H1 (cell line): Measurements from ENCODE around the gene AEBP1. TPM values are rescaled to one million over a fixed set of nuclear protein-coding genes. Genes with fewer than 3 reads are reported as not detected.

ENCODE experiments used
- CTCF ChIA-PET: fragments of 300-600 bp; sonication (Branson Sonifier 250); formaldehyde crosslinking; loops from one replicate; lab custom pipeline; 2021; ENCODE audit not compliant: partially characterized antibody; lab: Charles Lee
- POLR2A ChIA-PET: fragments of 300-600 bp; sonication (Branson Sonifier 250); formaldehyde crosslinking; loops from one replicate; lab custom pipeline; 2021; ENCODE audit warnings: inconsistent platforms; ENCODE audit not compliant: partially characterized antibody; lab: Charles Lee
- DNase-seq, 2 experiments: peaks; one replicate each; pipeline versions ENCODE4 v3.0.0 to v3.0.0-alpha.2; 2010 to 2022; ENCODE audit warnings: low spot score in 2 of 2, low read depth in 1 of 2, mixed read lengths in 1 of 2
- FAIRE-seq: peaks from 2 replicates; lab custom pipeline; 2011; peaks lifted over from hg19 to GRCh38; lab: Jason Lieb, UNC
- H2AFZ ChIP-seq: 2 replicates; pipeline ENCODE4 v1.8.1; 2012; ENCODE audit warnings: low read length, inconsistent platforms
- H2AK5ac ChIP-seq: 2 replicates; pipeline ENCODE4 v1.6.1; 2013; ENCODE audit warnings: low read depth, low read length
- H2BK120ac ChIP-seq: replicated peaks from 2 replicates; pipeline ENCODE3; 2013; ENCODE audit warnings: low read depth, low read length, inconsistent platforms
- H2BK12ac ChIP-seq: 2 replicates; pipeline ENCODE4 v1.6.1; 2013; ENCODE audit warnings: low read depth, low read length
- H2BK15ac ChIP-seq: 2 replicates; pipeline ENCODE4 v1.6.1; 2013; ENCODE audit warnings: low read length
- H2BK20ac ChIP-seq: 2 replicates; pipeline ENCODE4 v1.6.1; 2013; ENCODE audit warnings: low read length
- H2BK5ac ChIP-seq: 2 replicates; pipeline ENCODE4 v1.6.1; 2013; ENCODE audit warnings: low read depth, low read length
- H3K14ac ChIP-seq: 2 replicates; pipeline ENCODE4 v1.6.1; 2013; ENCODE audit warnings: inconsistent platforms; ENCODE audit not compliant: insufficient read length
- H3K18ac ChIP-seq: 2 replicates; pipeline ENCODE4 v1.6.1; 2013; ENCODE audit warnings: low read length; ENCODE audit errors: extremely low read depth
- H3K23ac ChIP-seq: 2 replicates; pipeline ENCODE4 v1.6.1; 2013; ENCODE audit warnings: inconsistent platforms; ENCODE audit not compliant: insufficient read length
- H3K23me2 ChIP-seq: 2 replicates; pipeline ENCODE4 v1.6.1; 2013; ENCODE audit warnings: low read depth, low read length
- H3K27ac ChIP-seq: 2 replicates; pipeline ENCODE4 v1.6.1; 2011; ENCODE audit warnings: low read depth, low read length, inconsistent platforms
- H3K27me3 ChIP-seq, 4 experiments: replicated peaks in 1 of 4; 1 replicate in 1 of 4; 2 replicates in 3 of 4; pipeline versions ENCODE4 v1.6.1 to v1.8.1; 2011 to 2013; ENCODE audit warnings: low read length in 3 of 4, mild to moderate bottlenecking in 3 of 4, inconsistent platforms in 2 of 4, mixed read lengths in 2 of 4, moderate library complexity in 1 of 4; ENCODE audit not compliant: control insufficient read depth in 3 of 4, insufficient read depth in 3 of 4; ENCODE audit errors: extremely low read depth in 1 of 4
- H3K36me3 ChIP-seq, 4 experiments: 2 replicates each; pipeline versions ENCODE4 v1.6.1 to v1.8.1; 2011 to 2013; ENCODE audit warnings: mild to moderate bottlenecking in 4 of 4, low read length in 3 of 4, moderate library complexity in 2 of 4, control low read depth in 1 of 4, inconsistent platforms in 1 of 4; ENCODE audit not compliant: insufficient read depth in 4 of 4, control insufficient read depth in 2 of 4
- H3K4ac ChIP-seq: replicated peaks from 2 replicates; pipeline ENCODE3; 2013; ENCODE audit warnings: low read length, low read depth, mixed read lengths, inconsistent platforms; ENCODE audit not compliant: insufficient read length
- H3K4me1 ChIP-seq, 4 experiments: replicated peaks in 1 of 4; 1 replicate in 1 of 4; 2 replicates in 3 of 4; pipeline versions ENCODE4 v1.6.1 to v1.8.1; 2011 to 2013; ENCODE audit warnings: low read length in 3 of 4, inconsistent platforms in 2 of 4, mixed read lengths in 1 of 4; ENCODE audit not compliant: insufficient read depth in 4 of 4, control insufficient read depth in 3 of 4
- H3K4me2 ChIP-seq, 2 experiments: 2 replicates each; pipeline versions ENCODE4 v1.6.1 to v1.8.1; 2011 to 2013; ENCODE audit warnings: low read depth in 2 of 2, low read length in 2 of 2, control low read depth in 1 of 2, inconsistent platforms in 1 of 2, mild to moderate bottlenecking in 1 of 2; ENCODE audit not compliant: insufficient read depth in 1 of 2
- H3K4me3 ChIP-seq, 4 experiments: fragments of 200-600, 300-600 bp in 1 of 4; sonication (generic), shearing (Covaris generic), sonication (Bioruptor Twin) in 1 of 4; 2 replicates each; pipeline versions ENCODE4 v1.5.1 to v1.8.1; 2011 to 2016; ENCODE audit warnings: low read length in 4 of 4, low read depth in 3 of 4, control low read depth in 2 of 4, inconsistent platforms in 2 of 4, mild to moderate bottlenecking in 2 of 4, mixed read lengths in 1 of 4, moderate library complexity in 1 of 4; ENCODE audit not compliant: insufficient read depth in 2 of 4; ENCODE audit errors: extremely low read depth in 1 of 4
- H3K56ac ChIP-seq: replicated peaks from 2 replicates; pipeline ENCODE3; 2013; ENCODE audit warnings: low read depth, mild to moderate bottlenecking, mixed read lengths, low read length, inconsistent platforms; ENCODE audit not compliant: insufficient read length
- H3K79me1 ChIP-seq: 2 replicates; pipeline ENCODE4 v1.6.1; 2013; ENCODE audit warnings: low read depth, low read length, control low read depth
- H3K79me2 ChIP-seq, 2 experiments: 2 replicates each; pipeline versions ENCODE4 v1.6.1 to v1.8.1; 2012 to 2013; ENCODE audit warnings: low read length in 2 of 2, mild to moderate bottlenecking in 2 of 2, inconsistent platforms in 1 of 2; ENCODE audit not compliant: insufficient read depth in 2 of 2, control insufficient read depth in 1 of 2
- H3K9ac ChIP-seq, 4 experiments: replicated peaks in 1 of 4; 1 replicate in 1 of 4; 2 replicates in 3 of 4; pipeline versions ENCODE4 v1.6.1 to v1.8.1; 2011 to 2013; ENCODE audit warnings: low read depth in 3 of 4, low read length in 3 of 4, control low read depth in 2 of 4, mild to moderate bottlenecking in 2 of 4, moderate library complexity in 2 of 4, inconsistent platforms in 1 of 4; ENCODE audit errors: extremely low read depth in 1 of 4
- H3K9me3 ChIP-seq, 2 experiments: 2 replicates each; pipeline versions ENCODE4 v1.6.1 to v1.8.1; 2012 to 2013; ENCODE audit warnings: mild to moderate bottlenecking in 2 of 2, moderate library complexity in 2 of 2, control low read depth in 1 of 2, inconsistent platforms in 1 of 2, low read depth in 1 of 2, low read length in 1 of 2, mixed read lengths in 1 of 2; ENCODE audit not compliant: insufficient read depth in 2 of 2
- H4K20me1 ChIP-seq, 2 experiments: replicated peaks in 1 of 2; 2 replicates each; pipeline versions ENCODE3 to v1.8.1; 2011 to 2013; ENCODE audit warnings: inconsistent platforms in 2 of 2, low read length in 2 of 2, mild to moderate bottlenecking in 1 of 2; ENCODE audit not compliant: insufficient read depth in 2 of 2, control insufficient read depth in 1 of 2
- H4K5ac ChIP-seq: 2 replicates; pipeline ENCODE4 v1.6.1; 2013; ENCODE audit warnings: low read length, low read depth, mixed read lengths, inconsistent platforms; ENCODE audit not compliant: insufficient read length
- H4K8ac ChIP-seq: 2 replicates; pipeline ENCODE4 v1.8.0; 2013; ENCODE audit warnings: mild to moderate bottlenecking, moderate library complexity, low read length, inconsistent platforms; ENCODE audit not compliant: insufficient read depth; ENCODE audit errors: extremely low read depth
- H4K91ac ChIP-seq: replicated peaks from 2 replicates; pipeline ENCODE3; 2013; ENCODE audit warnings: low read length, mixed read lengths, inconsistent platforms; ENCODE audit not compliant: insufficient read length
- BCL11A ChIP-seq, 2 experiments: IDR thresholded peaks; one replicate each; pipeline ENCODE4 v1.6.1; 2011; ENCODE audit warnings: low read depth in 2 of 2, low read length in 2 of 2, mild to moderate bottlenecking in 2 of 2
- BRCA1 ChIP-seq: IDR thresholded peaks from 2 replicates; pipeline ENCODE4 v1.6.1; 2012; ENCODE audit warnings: low read depth, low read length, improper control_type of control experiment
- CHD2 ChIP-seq: IDR thresholded peaks from 2 replicates; pipeline ENCODE4 v1.6.1; 2012; ENCODE audit warnings: low read length, improper control_type of control experiment
- EZH2 ChIP-seq: fragments of 200-600 bp; sonication (generic); IDR thresholded peaks from 2 replicates; pipeline ENCODE4 v1.7.1; 2012; ENCODE audit warnings: low read depth, mild to moderate bottlenecking, moderate library complexity, low read length, inconsistent platforms; ENCODE audit not compliant: severe bottlenecking
- GTF2F1 ChIP-seq: IDR thresholded peaks from 2 replicates; pipeline ENCODE4 v1.6.1; 2012; ENCODE audit warnings: low read depth, low read length, improper control_type of control experiment, borderline replicate concordance
- POU5F1 ChIP-seq: IDR thresholded peaks from 2 replicates; pipeline ENCODE4 v1.6.1; 2011; ENCODE audit warnings: low read depth, mild to moderate bottlenecking, low read length, moderate library complexity
- RFX5 ChIP-seq: IDR thresholded peaks from 2 replicates; pipeline ENCODE4 v1.6.1; 2011; ENCODE audit warnings: low read depth, low read length, improper control_type of control experiment, borderline replicate concordance
- RNF2 ChIP-seq: fragments of 200-900, 300-1000 bp; sonication (generic); IDR thresholded peaks from 2 replicates; pipeline ENCODE4 v1.7.1; 2016; ENCODE audit warnings: borderline replicate concordance, low read depth, mild to moderate bottlenecking, antibody characterized with exemption, low read length; ENCODE audit not compliant: poor library complexity, severe bottlenecking; ENCODE audit errors: missing control alignments
- SIN3A ChIP-seq, 2 experiments: IDR thresholded peaks in 1 of 2; conservative IDR thresholded peaks in 1 of 2; 2 replicates each; pipeline ENCODE4 v1.6.1; 2011 to 2012; ENCODE audit warnings: low read length in 2 of 2, improper control_type of control experiment in 1 of 2, low read depth in 1 of 2, mild to moderate bottlenecking in 1 of 2
- SUZ12 ChIP-seq: fragments of 200-600 bp; sonication (generic); IDR thresholded peaks from 2 replicates; pipeline ENCODE4 v1.6.1; 2012; ENCODE audit warnings: mild to moderate bottlenecking, inconsistent platforms, low read length, moderate library complexity, mixed read lengths
- TBP ChIP-seq: IDR thresholded peaks from 2 replicates; pipeline ENCODE4 v1.6.1; 2011; ENCODE audit warnings: low read depth, low read length, improper control_type of control experiment
- WGBS, 2 experiments: shearing (Covaris generic) in 1 of 2; methylation state at CpG; one replicate each; pipeline versions ENCODE4 v1.1.6 to v1.1.7; 2013 to 2015; ENCODE audit warnings: low lambda C conversion rate in 2 of 2, mixed read lengths in 2 of 2, inconsistent platforms in 1 of 2, low coverage in 1 of 2, missing lambda C conversion rate in 1 of 2; ENCODE audit not compliant: insufficient replicate concordance in 2 of 2, insufficient coverage in 1 of 2, insufficient read length in 1 of 2; ENCODE audit errors: extremely low coverage in 1 of 2, missing lambda C conversion rate in 1 of 2; 5-methylcytosine and 5-hydroxymethylcytosine counted together
- polyA plus RNA-seq, 7 experiments: library from polyadenylated mRNA; depleted of rRNA in 3 of 7; stranded (reverse) in 5 of 7; unstranded in 2 of 7; fragments of >200 nt in 5 of 7; fragments of 200-250 nt in 2 of 7; gene quantifications; 1 replicate in 5 of 7; 2 replicates in 1 of 7; 4 replicates in 1 of 7; pipeline versions ENCODE4 v1.2.1 to v1.2.3, GENCODE V29; 2011 to 2013; ENCODE audit warnings: missing spikeins in 2 of 7, mixed read lengths in 2 of 7
- total RNA-seq: library from RNA; stranded (reverse); fragmentation: NEBNext Ultra II Directional; extraction: Animal tissue kit (Norgen Biotek cat#: 25700); gene quantifications from 2 replicates; pipeline ENCODE4 v1.2.1, GENCODE V29; 2021
- TF ChIP-seq, protein P1 (sequence below): IDR thresholded peaks from 2 replicates; pipeline ENCODE4 v1.6.1; 2012; ENCODE audit warnings: inconsistent platforms

AEBP1 gene
- total and polyA plus RNA-seq, 2 of the 8 experiments (the other 6 are each of a cell fraction or from before 2014, with no cell fraction given) = 10.4 to 41.2 TPM

DNA sequence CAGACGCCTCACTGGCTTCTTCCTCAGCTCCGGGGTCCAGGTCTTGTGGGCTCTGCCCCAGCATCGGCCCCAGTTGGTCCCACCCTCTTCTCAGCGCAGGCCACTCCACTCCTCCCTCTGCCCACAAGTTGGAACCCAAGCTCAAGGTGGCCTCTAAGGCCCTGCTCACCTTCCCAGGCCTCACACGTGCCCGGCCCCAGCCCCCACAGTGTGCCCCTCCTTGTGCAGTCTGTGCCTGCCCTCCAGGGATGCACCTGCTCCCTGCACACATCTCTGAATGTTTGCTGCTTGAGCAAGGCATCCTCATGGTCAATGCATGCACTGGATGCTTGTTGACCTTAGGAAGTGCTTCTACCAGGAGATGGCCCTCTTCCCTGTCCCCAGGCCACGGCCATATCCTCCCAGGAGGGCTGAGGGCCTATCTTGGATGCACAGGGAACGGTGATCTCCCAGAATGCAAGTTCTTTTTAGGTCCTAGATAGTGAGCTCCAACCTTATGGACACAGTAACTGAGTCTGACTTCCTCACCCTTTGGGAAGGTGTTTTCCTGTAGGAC lies 7.7 kb upstream of the AEBP1 start:
- Histone ChIP-seq H4K5ac (no peak overlapping the region), H3K36me3 (no peaks in the 10 kb centered on the region), H3K27ac (no peak overlapping the region), H3K14ac (no peak overlapping the region), H3K9ac (no peak overlapping the region), H3K9me3 (no peaks in the 10 kb centered on the region), H3K4me3 (no peak overlapping the region), H3K56ac (no peak overlapping the region), H3K79me2 (no peaks in the 10 kb centered on the region), H4K20me1 (no peaks in the 10 kb centered on the region), H2BK120ac (no peak overlapping the region), H2BK12ac (no peak overlapping the region), H3K23me2 (no peaks in the 10 kb centered on the region), H2BK5ac (no peak overlapping the region), H3K4ac (no peak overlapping the region), H3K23ac (no peak overlapping the region), H2AK5ac (no peak overlapping the region), H3K79me1 (no peaks in the 10 kb centered on the region), H3K4me2 (no peak overlapping the region)
- 83% methylated on average over 8 of the region's 8 CpGs; no CpG with 5 or more reads in 1 of the 2 experiments for WGBS, 2 experiments
- no peak for FAIRE-seq
- ChIA-PET POLR2A (interaction anchor here (1.4 kb wide), 1 partner anchor 11 kb away, joined by 3 read pairs; no protein-coding TSS in a partner anchor), CTCF (interaction anchor here (0.8 to 3.7 kb wide), 5 partner anchors 8 to 24 kb away, joined by 3 to 17 read pairs (median 3); no protein-coding TSS in a partner anchor)
- DNase-seq = no peak
- TF ChIP-seq CHD2 (no peak), POU5F1 (no peak), EZH2 (no peak), RNF2 (no peak), GTF2F1 (no peak), BRCA1 (no peak), RFX5 (no peak), SUZ12 (no peak), TBP (no peak), BCL11A (IDR thresholded peaks at IDR 0.05; ENCODE audit: low read depth in 2 of 2, low read length in 2 of 2) (no peak), SIN3A (conservative IDR thresholded peaks at IDR 0.05 in 1 of 2, IDR thresholded peaks at IDR 0.05 in 1 of 2; ENCODE audit: low read depth in 1 of 2, low read length in 2 of 2) (no peak)
- TF ChIP-seq, protein P1, sequence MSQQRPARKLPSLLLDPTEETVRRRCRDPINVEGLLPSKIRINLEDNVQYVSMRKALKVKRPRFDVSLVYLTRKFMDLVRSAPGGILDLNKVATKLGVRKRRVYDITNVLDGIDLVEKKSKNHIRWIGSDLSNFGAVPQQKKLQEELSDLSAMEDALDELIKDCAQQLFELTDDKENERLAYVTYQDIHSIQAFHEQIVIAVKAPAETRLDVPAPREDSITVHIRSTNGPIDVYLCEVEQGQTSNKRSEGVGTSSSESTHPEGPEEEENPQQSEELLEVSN = no peak
- TF ChIP-seq, all 59 proteins: peak for 0
- H2AFZ ChIP-seq = no peak overlapping the region
- no peak overlapping the region for H4K91ac ChIP-seq
- H4K8ac ChIP-seq = no peak overlapping the region
- H3K4me1 ChIP-seq = no peaks in the 10 kb centered on the region; a peak in 1 of 7 replicates
- H3K18ac ChIP-seq = no peak overlapping the region
- H3K27me3 ChIP-seq = no peaks in the 10 kb centered on the region
- H2BK15ac ChIP-seq = no peak overlapping the region
- no peak overlapping the region for H2BK20ac ChIP-seq
